Body of pancreas (tissue), 4 donors: ENCODE data around the gene OTULINL. TPM values are rescaled to one million over a fixed set of nuclear protein-coding genes. Genes with fewer than 3 reads are reported as not detected.

Experiments used
- ATAC-seq: fragments of 150-250 bp; one replicate; pipeline ENCODE4 v1.9.1; 2016
- DNase-seq, 4 donors: peaks; one replicate each; pipeline ENCODE4 v3.0.0-alpha.2; 2019
- H3K27ac ChIP-seq, 4 donors: fragments of 200-600 bp; sonication (generic); 1 replicate in 3 of 4; 2 replicates in 1 of 4; pipeline versions ENCODE4 v1.5.1 to v1.6.1; 2016 to 2019; ENCODE audit warnings: mild to moderate bottlenecking in 1 of 4, mixed read lengths in 1 of 4, moderate library complexity in 1 of 4
- H3K27me3 ChIP-seq, 2 donors: fragments of 200-600 bp; sonication (generic); one replicate each; pipeline ENCODE4 v1.6.0; 2016; ENCODE audit warnings: mild to moderate bottlenecking in 1 of 2
- H3K36me3 ChIP-seq, 2 donors: fragments of 200-600 bp; sonication (generic); replicated peaks in 1 of 2; 2 replicates each; pipeline ENCODE4 v1.5.1; 2016; ENCODE audit warnings: low read depth in 2 of 2; ENCODE audit not compliant: insufficient read depth in 1 of 2
- H3K4me1 ChIP-seq: fragments of 200-600 bp; sonication (generic); one replicate; pipeline ENCODE4 v1.6.0; 2016
- H3K4me3 ChIP-seq, 2 donors: fragments of 200-600 bp; sonication (generic); 1 replicate in 1 of 2; 2 replicates in 1 of 2; pipeline ENCODE4 v1.5.1; 2016 to 2019
- H3K9me3 ChIP-seq, 3 donors: fragments of 200-600 bp; sonication (generic); 1 replicate in 2 of 3; 2 replicates in 1 of 3; pipeline ENCODE4 v1.5.1; 2016
- POLR2A ChIP-seq, 3 donors: fragments of 450-650 bp; IDR thresholded peaks; one replicate each; pipeline ENCODE4 v1.6.1; 2016; ENCODE audit warnings: antibody characterized with exemption in 3 of 3, mild to moderate bottlenecking in 2 of 3
- WGBS, 2 donors: methylation state at CpG; one replicate each; pipeline ENCODE4 v1.1.5; 2017; 5-methylcytosine and 5-hydroxymethylcytosine counted together
- intact Hi-C: fragments of 100-400 bp; cut with DNase I; formaldehyde crosslinking; loops from one replicate; pipeline ENCODE4 v1.15.1; 2023
- total RNA-seq, 2 donors: library from RNA; depleted of rRNA; stranded (reverse); fragments of >200 nt; gene quantifications; one replicate each; pipeline ENCODE4 v1.1.0, GENCODE V29; 2016
- TF ChIP-seq, protein P1 (sequence below), 7 experiments: fragments of 450-650 bp in 4 of 7; fragments of 200-600 bp in 3 of 7; sonication (generic) in 3 of 7; IDR thresholded peaks; one replicate each; pipeline ENCODE4 v1.5.1; 2016 to 2019; ENCODE audit warnings: antibody characterized with exemption in 7 of 7

Gene OTULINL
- total RNA-seq, 2 donors from 2014 or later: 3.3 to 26.2 TPM

DNA sequence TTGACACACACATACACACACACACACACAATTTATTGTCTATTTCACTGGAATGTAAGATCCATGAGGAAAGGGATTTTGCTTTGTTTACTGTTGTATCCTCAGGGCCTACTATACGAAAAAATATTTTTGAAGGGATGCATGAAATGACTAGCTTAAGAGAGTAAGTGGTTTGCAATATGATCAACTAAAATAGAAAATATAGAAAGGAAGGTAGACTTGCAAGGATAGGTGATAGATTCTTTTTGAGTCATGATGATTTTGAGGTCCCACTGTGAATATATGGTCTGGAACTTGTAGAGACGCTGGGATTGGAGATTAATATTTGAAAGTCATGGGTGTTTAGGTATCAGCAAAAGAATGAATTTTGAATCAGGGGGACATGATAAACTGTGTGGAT, 54.1 kb downstream of the OTULINL start:
- H3K4me1 ChIP-seq: no peaks in the 10 kb centered on the region
- whole genome bisulfite sequencing, 2 donors: 69 to 74% methylated on average over 2 of the region's 2 CpGs
- TF ChIP-seq POLR2A (IDR thresholded peaks at IDR 0.05): no peak
- TF ChIP-seq, protein P1, sequence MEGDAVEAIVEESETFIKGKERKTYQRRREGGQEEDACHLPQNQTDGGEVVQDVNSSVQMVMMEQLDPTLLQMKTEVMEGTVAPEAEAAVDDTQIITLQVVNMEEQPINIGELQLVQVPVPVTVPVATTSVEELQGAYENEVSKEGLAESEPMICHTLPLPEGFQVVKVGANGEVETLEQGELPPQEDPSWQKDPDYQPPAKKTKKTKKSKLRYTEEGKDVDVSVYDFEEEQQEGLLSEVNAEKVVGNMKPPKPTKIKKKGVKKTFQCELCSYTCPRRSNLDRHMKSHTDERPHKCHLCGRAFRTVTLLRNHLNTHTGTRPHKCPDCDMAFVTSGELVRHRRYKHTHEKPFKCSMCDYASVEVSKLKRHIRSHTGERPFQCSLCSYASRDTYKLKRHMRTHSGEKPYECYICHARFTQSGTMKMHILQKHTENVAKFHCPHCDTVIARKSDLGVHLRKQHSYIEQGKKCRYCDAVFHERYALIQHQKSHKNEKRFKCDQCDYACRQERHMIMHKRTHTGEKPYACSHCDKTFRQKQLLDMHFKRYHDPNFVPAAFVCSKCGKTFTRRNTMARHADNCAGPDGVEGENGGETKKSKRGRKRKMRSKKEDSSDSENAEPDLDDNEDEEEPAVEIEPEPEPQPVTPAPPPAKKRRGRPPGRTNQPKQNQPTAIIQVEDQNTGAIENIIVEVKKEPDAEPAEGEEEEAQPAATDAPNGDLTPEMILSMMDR (IDR thresholded peaks at IDR 0.05): no peak
- DNase-seq (no peak), ATAC-seq (no peak)
- no peak overlapping the region for H3K27ac ChIP-seq
- no peak overlapping the region for H3K4me3 ChIP-seq
- H3K36me3 ChIP-seq: no peaks in the 10 kb centered on the region
- no peaks in the 10 kb centered on the region for H3K27me3 ChIP-seq
- H3K9me3 ChIP-seq: no peaks in the 10 kb centered on the region
- intact Hi-C loops: no loop called here

DNA sequence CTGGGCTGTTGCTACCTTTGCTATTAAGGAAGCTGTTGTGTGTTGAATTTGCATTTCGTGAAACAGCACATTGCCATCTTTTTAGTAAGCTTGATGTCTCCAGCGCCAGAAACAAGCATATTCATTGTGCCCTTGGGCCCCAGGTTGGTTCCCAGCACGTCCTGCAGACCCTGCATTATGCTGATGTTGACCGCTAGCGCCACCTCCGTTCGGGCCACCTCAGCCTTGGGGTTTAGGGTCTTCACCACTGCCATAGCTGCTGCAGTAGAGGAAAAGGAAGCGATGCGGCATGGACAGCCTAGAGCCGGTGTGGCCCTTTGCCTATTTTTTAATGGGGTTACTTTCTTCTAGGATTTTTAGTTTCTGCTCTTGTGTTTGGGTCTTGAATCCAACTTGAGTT, 59.2 kb downstream of the OTULINL start:
- intact Hi-C loops: loop anchor here (10.0 kb wide), 1 partner anchor 286 kb away; no protein-coding TSS in a partner anchor
- Histone ChIP-seq H3K9me3 (no peaks in the 10 kb centered on the region), H3K4me1 (no peaks in the 10 kb centered on the region), H3K36me3 (no peaks in the 10 kb centered on the region), H3K27me3 (no peaks in the 10 kb centered on the region), H3K27ac (no peak overlapping the region), H3K4me3 (no peak overlapping the region)
- WGBS, 2 donors: 65 to 71% methylated on average over 10 of the region's 10 CpGs
- TF ChIP-seq POLR2A (IDR thresholded peaks at IDR 0.05): no peak
- TF ChIP-seq, protein P1 (IDR thresholded peaks at IDR 0.05): no peak
- ATAC-seq (no peak), DNase-seq (no peak)

DNA sequence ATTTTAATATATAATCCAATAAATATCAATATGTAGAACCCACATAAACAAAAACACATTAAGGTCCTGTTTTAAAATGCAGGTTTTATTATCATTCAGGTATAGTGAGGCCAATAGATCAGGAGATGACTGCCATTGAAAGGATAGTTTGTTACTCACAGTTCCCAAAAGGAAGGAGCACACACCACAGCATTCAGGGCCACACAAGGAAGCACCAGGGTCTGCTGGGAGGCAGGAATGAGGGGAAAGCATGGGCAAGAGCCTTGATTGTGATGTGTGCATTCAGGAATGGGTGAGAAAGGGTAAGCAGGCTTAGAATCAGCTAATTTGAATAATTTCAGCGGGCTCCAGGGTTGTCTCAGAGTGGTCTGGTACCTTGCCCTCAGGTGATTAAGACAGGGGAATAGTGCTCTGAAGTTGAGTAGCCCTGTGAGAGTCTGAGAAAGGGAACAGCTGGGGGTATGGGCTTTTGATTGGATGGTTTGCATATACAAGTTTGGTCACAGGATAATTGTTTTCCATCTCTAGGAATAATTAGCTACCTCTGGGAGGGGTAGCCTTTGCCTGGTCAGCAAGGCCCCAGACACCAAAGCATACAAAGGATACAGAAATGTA, 63.1 kb downstream of the OTULINL start:
- H3K27ac ChIP-seq: no peak overlapping the region
- no peaks in the 10 kb centered on the region for H3K9me3 ChIP-seq
- DNase-seq (no peak), ATAC-seq (no peak)
- H3K27me3 ChIP-seq: no peaks in the 10 kb centered on the region
- H3K4me3 ChIP-seq: no peak overlapping the region
- intact Hi-C loops: loop anchor here (10.0 kb wide), 1 partner anchor 290 kb away; no protein-coding TSS in a partner anchor
- H3K4me1 ChIP-seq: peaks cover 4% of the 10 kb centered on the region
- 60 to 85% methylated on average over 1 of the region's 1 CpG for WGBS, 2 donors
- TF ChIP-seq, protein P1 (IDR thresholded peaks at IDR 0.05): no peak
- no peak for TF ChIP-seq POLR2A (IDR thresholded peaks at IDR 0.05)
- H3K36me3 ChIP-seq: no peaks in the 10 kb centered on the region

GRCh38 chr5:14650052-14650451, 68.5 kb downstream of the OTULINL start:
- 75 to 79% methylated on average over 3 of the region's 3 CpGs for WGBS, 2 donors
- ATAC-seq: no peak
- TF ChIP-seq, protein P1 (IDR thresholded peaks at IDR 0.05): no peak
- no peak for TF ChIP-seq POLR2A (IDR thresholded peaks at IDR 0.05)

GRCh38 chr5:14655146-14655741, 73.7 kb downstream of the OTULINL start:
- TF ChIP-seq POLR2A (IDR thresholded peaks at IDR 0.05): no peak
- TF ChIP-seq, protein P1 (IDR thresholded peaks at IDR 0.05): no peak
- no peaks in the 10 kb centered on the region for H3K9me3 ChIP-seq
- H3K4me3 ChIP-seq: no peak overlapping the region
- WGBS, 2 donors: 50 to 59% methylated on average over 4 of the region's 4 CpGs
- H3K36me3 ChIP-seq: no peaks in the 10 kb centered on the region
- H3K27me3 ChIP-seq: no peaks in the 10 kb centered on the region
- ATAC-seq (no peak), DNase-seq (no peak)
- no peak overlapping the region for H3K27ac ChIP-seq
- H3K4me1 ChIP-seq: no peaks in the 10 kb centered on the region
- intact Hi-C loops: no loop called here

More at GRCh38 chr5:14650052-14650451, 68.5 kb downstream of the OTULINL start:
- Histone ChIP-seq H3K27me3 (no peaks in the 10 kb centered on the region), H3K4me3 (no peak overlapping the region), H3K9me3 (no peaks in the 10 kb centered on the region), H3K36me3 (no peaks in the 10 kb centered on the region), H3K4me1 (peaks cover 4% of the 10 kb centered on the region), H3K27ac (no peak overlapping the region)
- intact Hi-C loops: no loop called here
- no peak for DNase-seq
